HG03060 (cell line): ENCODE data around the gene CIAO2A.

Experiments used
- ATAC-seq: cut with Tn5 transposase; IDR thresholded peaks from one replicate; pipeline ENCODE4 v1.9.1; 2021; ENCODE audit warnings: low read depth, moderate number of reproducible peaks; ENCODE audit not compliant: unreplicated experiment

Gene CIAO2A

DNA sequence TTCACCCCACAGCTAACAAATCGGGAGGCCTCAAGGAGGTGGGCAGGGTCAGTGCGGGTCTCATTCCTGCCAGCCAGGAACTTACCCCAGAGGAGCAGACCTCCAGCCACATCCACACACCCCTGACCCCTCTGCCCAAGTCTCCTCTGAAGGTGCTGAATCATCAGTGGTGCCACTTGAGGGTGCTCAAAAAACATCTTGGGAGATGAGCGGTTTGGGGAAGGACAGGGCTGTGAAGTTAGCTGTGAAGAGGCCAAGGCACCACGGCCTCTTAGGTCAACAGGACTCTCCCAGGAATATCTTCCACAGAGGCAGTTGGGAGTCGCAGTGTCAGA, 48.6 kb downstream of the CIAO2A start:
- ATAC-seq = no peak

GRCh38 chr15:64044300-64045100, 49.1 kb downstream of the CIAO2A start:
- ATAC-seq = no peak

GRCh38 chr15:64038878-64039610, 54.6 kb downstream of the CIAO2A start:
- ATAC-seq = no peak

DNA sequence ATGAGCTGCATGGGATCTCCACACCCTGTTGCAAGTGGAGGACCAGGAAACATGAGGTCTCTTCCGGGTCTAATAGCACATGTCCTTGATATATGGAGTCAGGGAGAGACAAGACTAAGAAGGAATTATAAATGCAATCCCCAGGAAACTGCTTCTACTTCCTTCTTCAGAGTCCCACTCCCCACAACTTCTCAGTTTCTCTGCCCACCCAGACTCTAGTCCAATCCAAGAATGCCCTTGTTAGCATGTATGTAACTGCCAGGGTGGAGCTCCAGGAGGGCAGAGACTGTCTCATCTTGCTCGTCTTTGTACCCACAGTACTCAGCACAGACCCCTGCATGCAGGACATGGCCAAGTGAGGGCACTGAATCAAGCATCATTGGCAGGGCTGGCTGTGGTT, 55.7 kb downstream of the CIAO2A start:
- ATAC-seq = no peak

- no peak for ATAC-seq
Measured at GRCh38 chr15:64037116-64037515, 56.5 kb downstream of the CIAO2A start.

- ATAC-seq = no peak
Measured at GRCh38 chr15:64035525-64035924, 58.1 kb downstream of the CIAO2A start.

DNA sequence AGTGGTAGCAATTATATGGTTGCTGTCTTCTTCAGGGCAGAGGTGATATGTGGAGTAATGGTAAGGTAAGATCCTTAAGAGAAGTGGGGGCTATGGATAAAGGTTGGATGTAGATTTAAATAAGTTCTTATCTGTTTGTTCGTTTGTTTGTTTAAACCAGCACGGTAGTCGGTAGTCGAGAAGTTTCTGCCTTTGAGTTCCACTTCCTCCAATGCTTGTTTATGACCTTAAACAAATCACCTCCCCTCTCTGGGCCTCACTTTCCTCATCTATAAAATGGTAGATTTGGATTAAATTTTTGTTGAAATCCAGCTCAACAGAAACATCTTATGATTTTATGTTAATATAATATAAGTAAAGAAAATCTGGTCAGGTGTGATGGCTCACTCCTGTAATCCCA, 59.1 kb downstream of the CIAO2A start:
- no peak for ATAC-seq

GRCh38 chr15:64032329-64032728, 61.3 kb downstream of the CIAO2A start:
- no peak for ATAC-seq

- ATAC-seq = no peak
Measured at GRCh38 chr15:64030123-64030522, 63.5 kb downstream of the CIAO2A start.

GRCh38 chr15:64029633-64030032, 64.0 kb downstream of the CIAO2A start:
- ATAC-seq = no peak

DNA sequence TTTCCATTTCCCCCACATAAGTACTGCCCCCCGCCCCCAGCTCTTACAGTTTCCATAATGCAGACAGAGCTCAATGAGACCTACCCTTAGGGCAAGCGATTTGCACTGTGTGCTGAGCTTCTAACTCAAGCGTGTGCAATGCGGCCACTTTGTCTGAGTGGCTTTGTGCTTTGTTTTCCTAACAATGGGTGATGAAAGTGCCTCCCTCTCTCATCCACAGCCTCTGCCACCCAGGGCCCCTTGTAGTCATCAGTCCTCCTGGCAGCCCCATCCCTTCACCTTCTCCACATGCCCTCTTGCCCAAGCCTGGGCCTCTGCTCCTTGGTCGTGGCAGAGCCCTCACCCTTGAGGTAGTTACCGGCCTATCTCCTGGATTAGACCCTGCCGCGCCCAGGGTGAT, 64.5 kb downstream of the CIAO2A start:
- ATAC-seq = no peak

- ATAC-seq = no peak
Measured at GRCh38 chr15:64026591-64026990, 67.0 kb downstream of the CIAO2A start.

- ATAC-seq = no peak
Measured at GRCh38 chr15:64024172-64025050, 69.2 kb downstream of the CIAO2A start.

DNA sequence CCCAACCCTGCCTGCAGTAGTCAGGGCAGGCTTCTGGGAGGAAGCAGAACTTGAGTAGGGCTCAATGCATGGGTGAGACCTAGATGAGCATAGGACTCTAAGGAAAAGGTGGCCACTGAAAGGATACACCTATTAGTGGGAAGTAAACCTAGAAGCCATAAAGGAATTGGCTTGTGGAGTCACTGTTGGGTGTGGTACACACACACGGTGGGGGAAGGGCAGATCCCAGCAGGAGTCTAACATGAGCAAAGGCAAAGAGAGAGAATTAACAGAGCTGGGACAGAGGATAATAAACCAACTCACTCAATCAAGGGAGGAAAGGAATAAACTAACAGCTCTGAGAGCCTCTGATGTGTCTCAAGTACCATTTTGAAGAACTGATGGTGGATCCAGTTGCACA, 70.4 kb downstream of the CIAO2A start:
- ATAC-seq = no peak

DNA sequence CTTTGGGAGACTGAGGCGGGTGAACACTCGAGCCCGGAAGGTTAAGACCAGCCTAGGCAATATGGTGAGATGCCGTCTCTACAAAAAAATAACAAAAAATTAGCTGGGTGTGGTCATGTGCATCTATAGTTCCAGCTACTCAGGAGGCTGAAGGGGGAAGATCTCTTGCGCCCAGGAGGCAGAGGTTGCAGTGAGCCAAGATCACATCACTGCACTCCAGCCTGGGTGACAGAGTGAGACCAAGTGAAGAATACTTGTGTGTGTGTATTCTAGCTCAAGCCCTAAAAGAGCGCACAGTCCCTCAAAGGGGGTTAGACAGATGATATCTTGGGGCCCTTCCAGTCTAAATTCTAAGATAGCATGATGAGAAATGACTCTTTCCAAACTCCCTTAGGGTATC, 71.1 kb downstream of the CIAO2A start:
- no peak for ATAC-seq
